Suprapubic skin (tissue), 3 donors: ENCODE measurements around the gene LSM2.
A peak's percentile ranks its signal among the peaks of the same experiment; 100 is the strongest.

Experiments used
- POLR2A ChIP-seq, 2 donors: fragments of 450-650 bp; IDR thresholded peaks; one replicate each; pipeline ENCODE4 v1.6.1; 2017; ENCODE audit warnings: antibody characterized with exemption in 2 of 2, mild to moderate bottlenecking in 2 of 2, moderate library complexity in 2 of 2
- TF ChIP-seq, protein P1 (sequence below), 2 donors: fragments of 200-600 bp in 1 of 2; fragments of 450-650 bp in 1 of 2; sonication (generic) in 1 of 2; IDR thresholded peaks; one replicate each; pipeline ENCODE4 v1.5.1; 2016 to 2019; ENCODE audit warnings: antibody characterized with exemption in 2 of 2, mild to moderate bottlenecking in 1 of 2, moderate library complexity in 1 of 2

DNA sequence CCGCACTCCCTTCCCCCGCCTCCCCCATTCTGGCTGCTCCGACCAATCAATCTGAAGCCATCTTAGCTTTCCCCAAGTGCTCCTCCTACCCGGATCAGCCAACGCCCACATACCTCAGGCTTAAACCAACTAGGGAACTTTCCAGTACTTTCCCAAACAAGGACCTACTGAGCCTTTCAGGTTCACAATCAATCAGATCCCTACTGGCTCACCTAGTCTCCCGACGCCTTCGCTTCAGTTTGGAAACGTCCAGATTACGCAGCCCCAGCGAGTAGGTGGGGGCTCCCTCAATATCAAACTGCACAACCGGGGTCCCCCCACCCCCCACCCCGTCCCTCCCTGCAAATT is 7.9 kb upstream of the LSM2 start:
- peak in 1 of 2 donors; percentile 46 for TF ChIP-seq POLR2A (IDR thresholded peaks at IDR 0.05)
- TF ChIP-seq, protein P1, sequence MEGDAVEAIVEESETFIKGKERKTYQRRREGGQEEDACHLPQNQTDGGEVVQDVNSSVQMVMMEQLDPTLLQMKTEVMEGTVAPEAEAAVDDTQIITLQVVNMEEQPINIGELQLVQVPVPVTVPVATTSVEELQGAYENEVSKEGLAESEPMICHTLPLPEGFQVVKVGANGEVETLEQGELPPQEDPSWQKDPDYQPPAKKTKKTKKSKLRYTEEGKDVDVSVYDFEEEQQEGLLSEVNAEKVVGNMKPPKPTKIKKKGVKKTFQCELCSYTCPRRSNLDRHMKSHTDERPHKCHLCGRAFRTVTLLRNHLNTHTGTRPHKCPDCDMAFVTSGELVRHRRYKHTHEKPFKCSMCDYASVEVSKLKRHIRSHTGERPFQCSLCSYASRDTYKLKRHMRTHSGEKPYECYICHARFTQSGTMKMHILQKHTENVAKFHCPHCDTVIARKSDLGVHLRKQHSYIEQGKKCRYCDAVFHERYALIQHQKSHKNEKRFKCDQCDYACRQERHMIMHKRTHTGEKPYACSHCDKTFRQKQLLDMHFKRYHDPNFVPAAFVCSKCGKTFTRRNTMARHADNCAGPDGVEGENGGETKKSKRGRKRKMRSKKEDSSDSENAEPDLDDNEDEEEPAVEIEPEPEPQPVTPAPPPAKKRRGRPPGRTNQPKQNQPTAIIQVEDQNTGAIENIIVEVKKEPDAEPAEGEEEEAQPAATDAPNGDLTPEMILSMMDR (IDR thresholded peaks at IDR 0.05) = no peak
